H1 (cell line): ENCODE results near the gene CFDP1. TPM values are rescaled to one million over a fixed set of nuclear protein-coding genes. Genes with fewer than 3 reads are reported as not detected.

Experiments
- CEBPB ChIP-seq: IDR thresholded peaks from 2 replicates; pipeline ENCODE4 v1.6.1; 2012; ENCODE audit warnings: low read depth, low read length
- CTBP2 ChIP-seq: IDR thresholded peaks from 2 replicates; pipeline ENCODE4 v1.7.0; 2011; ENCODE audit warnings: borderline replicate concordance, mild to moderate bottlenecking, moderate library complexity, mixed read lengths, low read length; ENCODE audit not compliant: insufficient read depth, insufficient read length
- EZH2 ChIP-seq: fragments of 200-600 bp; sonication (generic); IDR thresholded peaks from 2 replicates; pipeline ENCODE4 v1.7.1; 2012; ENCODE audit warnings: low read depth, mild to moderate bottlenecking, moderate library complexity, low read length, inconsistent platforms; ENCODE audit not compliant: severe bottlenecking
- GABPA ChIP-seq: IDR thresholded peaks from 2 replicates; pipeline ENCODE4 v1.6.1; 2011; ENCODE audit warnings: mild to moderate bottlenecking, low read length, moderate library complexity, borderline replicate concordance; ENCODE audit not compliant: insufficient read depth
- MAX ChIP-seq: IDR thresholded peaks from 2 replicates; pipeline ENCODE4 v1.6.1; 2012; ENCODE audit warnings: inconsistent platforms
- POU5F1 ChIP-seq: IDR thresholded peaks from 2 replicates; pipeline ENCODE4 v1.6.1; 2011; ENCODE audit warnings: low read depth, mild to moderate bottlenecking, low read length, moderate library complexity
- RNF2 ChIP-seq: fragments of 200-900, 300-1000 bp; sonication (generic); IDR thresholded peaks from 2 replicates; pipeline ENCODE4 v1.7.1; 2016; ENCODE audit warnings: borderline replicate concordance, low read depth, mild to moderate bottlenecking, antibody characterized with exemption, low read length; ENCODE audit not compliant: poor library complexity, severe bottlenecking; ENCODE audit errors: missing control alignments
- SP1 ChIP-seq: IDR thresholded peaks from 2 replicates; pipeline ENCODE4 v1.6.1; 2011; ENCODE audit warnings: low read depth, low read length
- ZNF274 ChIP-seq: IDR thresholded peaks from 2 replicates; pipeline ENCODE4 v1.7.0; 2012; ENCODE audit warnings: low read length, borderline replicate concordance; ENCODE audit errors: extremely low read depth
- polyA plus RNA-seq, 7 experiments: library from polyadenylated mRNA; depleted of rRNA in 3 of 7; stranded (reverse) in 5 of 7; unstranded in 2 of 7; fragments of >200 nt in 5 of 7; fragments of 200-250 nt in 2 of 7; gene quantifications; 1 replicate in 5 of 7; 2 replicates in 1 of 7; 4 replicates in 1 of 7; pipeline versions ENCODE4 v1.2.1 to v1.2.3, GENCODE V29; 2011 to 2013; ENCODE audit warnings: missing spikeins in 2 of 7, mixed read lengths in 2 of 7
- total RNA-seq: library from RNA; stranded (reverse); fragmentation: NEBNext Ultra II Directional; extraction: Animal tissue kit (Norgen Biotek cat#: 25700); gene quantifications from 2 replicates; pipeline ENCODE4 v1.2.1, GENCODE V29; 2021

The CFDP1 gene
- total and polyA plus RNA-seq, 2 of the 8 experiments (the other 6 are each of a cell fraction or from before 2014, with no cell fraction given) = 25.5 to 77.3 TPM

- TF ChIP-seq ZNF274 (no peak), RNF2 (no peak), CTBP2 (no peak), CEBPB (no peak), POU5F1 (no peak), MAX (peak; percentile 99), SP1 (no peak), EZH2 (no peak), GABPA (no peak)
- TF ChIP-seq, all 59 proteins: peak for 21
Observed at GRCh38 chr16:75432828-75433731, at the start of gene CFDP1 (continued).
